ENCODE results near the gene NEGR1.

- no peak for TF ChIP-seq CTCF (IDR thresholded peaks at IDR 0.05)
- TF ChIP-seq POLR2A (IDR thresholded peaks at IDR 0.05) = no peak
- TF ChIP-seq EP300 (IDR thresholded peaks at IDR 0.05) = no peak
Observed at GRCh38 chr1:72150508-72150907, 131.8 kb downstream of the NEGR1 start.

Data from stomach (tissue), 4 donors.